ENCODE measurements around the gene OR6C4. TPM values are rescaled to one million over a fixed set of nuclear protein-coding genes. Genes with fewer than 3 reads are reported as not detected.
"Not testable (repeated sequence)": the region's sequence is repeated elsewhere in the genome, so short reads cannot be mapped to it uniquely, and the experiment has no call there.

OR6C4 gene
- total RNA-seq: not detected
- long read RNA-seq: 0 reads

GRCh38 chr12:55549302-55549701, at the start of gene OR6C4:
Gene OR6C4, plus strand, starts transcription at chr12:55549602. Its CDS starts 1,625 bp downstream, at chr12:55551227.
- DNase-seq (no peak), ATAC-seq (ENCODE audit: poor library complexity) (no peak)
- intact Hi-C loops (cut with DNase I): no loop called here

- DNase-seq (no peak), ATAC-seq (ENCODE audit: poor library complexity) (no peak)
- intact Hi-C loops (cut with DNase I): no loop called here
Measured at GRCh38 chr12:55499810-55500252, 49.6 kb upstream of the OR6C4 start.

GRCh38 chr12:55501601-55502000, 47.8 kb upstream of the OR6C4 start:
- intact Hi-C loops (cut with DNase I): no loop called here
- no peak for ATAC-seq (ENCODE audit: poor library complexity)
- no peak for DNase-seq

GRCh38 chr12:55515696-55516095, 33.7 kb upstream of the OR6C4 start:
- no peak for DNase-seq
- ATAC-seq (ENCODE audit: poor library complexity): no peak
- intact Hi-C loops (cut with DNase I): no loop called here

- intact Hi-C loops (cut with DNase I): no loop called here
- no peak for DNase-seq
- no peak for ATAC-seq (ENCODE audit: poor library complexity)
Measured at GRCh38 chr12:55516391-55516790, 33.0 kb upstream of the OR6C4 start.

- DNase-seq; ATAC-seq (ENCODE audit: poor library complexity); intact Hi-C loops (cut with DNase I): not testable (repeated sequence)
Measured at GRCh38 chr12:55548235-55548634, 1.2 kb upstream of the OR6C4 start.

GRCh38 chr12:55548756-55549155, 646 bp upstream of the OR6C4 start:
- DNase-seq: no peak
- ATAC-seq (ENCODE audit: poor library complexity): no peak
- intact Hi-C loops (cut with DNase I): no loop called here

- intact Hi-C loops (cut with DNase I): no loop called here
Measured at GRCh38 chr12:55554296-55554695, 4.9 kb downstream of the OR6C4 start.

GRCh38 chr12:55570060-55570459, 20.7 kb downstream of the OR6C4 start:
- intact Hi-C loops (cut with DNase I); ATAC-seq (ENCODE audit: poor library complexity): not testable (repeated sequence)

More at GRCh38 chr12:55554296-55554695, 4.9 kb downstream of the OR6C4 start:
- no peak for ATAC-seq (ENCODE audit: poor library complexity)
- DNase-seq: no peak

GRCh38 chr12:55570689-55571088, 21.3 kb downstream of the OR6C4 start:
- DNase-seq; intact Hi-C loops (cut with DNase I); ATAC-seq (ENCODE audit: poor library complexity): not testable (repeated sequence)

More at GRCh38 chr12:55570060-55570459, 20.7 kb downstream of the OR6C4 start:
- DNase-seq: not testable (repeated sequence)

- intact Hi-C loops (cut with DNase I): no loop called here
- DNase-seq (no peak), ATAC-seq (ENCODE audit: poor library complexity) (no peak)
Measured at GRCh38 chr12:55572168-55572567, 22.8 kb downstream of the OR6C4 start, which contains the start of gene OR2AP1. Gene OR2AP1, plus strand, starts transcription at chr12:55572468. Its CDS starts 1,947 bp downstream, at chr12:55574415.

- ATAC-seq (ENCODE audit: poor library complexity) (no peak), DNase-seq (no peak)
- intact Hi-C loops (cut with DNase I): no loop called here
Measured at GRCh38 chr12:55582066-55582465, 32.7 kb downstream of the OR6C4 start.

- DNase-seq: no peak
- intact Hi-C loops (cut with DNase I): no loop called here
- ATAC-seq (ENCODE audit: poor library complexity): no peak
Measured at GRCh38 chr12:55585817-55586216, 36.4 kb downstream of the OR6C4 start.

GRCh38 chr12:55590152-55590551, 40.8 kb downstream of the OR6C4 start:
- ATAC-seq (ENCODE audit: poor library complexity); intact Hi-C loops (cut with DNase I); DNase-seq: not testable (repeated sequence)

Other genes starting within 250 kb of the OR6C4 start
- gene OR6C1, start 235.3 kb upstream of the OR6C4 start, total RNA-seq: not detected
- not detected for gene OR6C3, start 218.9 kb upstream of the OR6C4 start, total RNA-seq
- not detected for gene OR6C75, start 186.6 kb upstream of the OR6C4 start, total RNA-seq
- not detected for gene OR6C65, start 149.1 kb upstream of the OR6C4 start, total RNA-seq
- not detected for gene OR6C76, start 123.3 kb upstream of the OR6C4 start, total RNA-seq
- not detected for gene OR6C2, start 105.5 kb upstream of the OR6C4 start, total RNA-seq
- gene OR6C70, start 79.5 kb upstream of the OR6C4 start, total RNA-seq: not detected
- gene OR6C68, start 57.2 kb upstream of the OR6C4 start, total RNA-seq: not detected
- gene OR2AP1, start 22.9 kb downstream of the OR6C4 start, total RNA-seq: not detected
- not detected for gene OR10P1, start 87.3 kb downstream of the OR6C4 start, total RNA-seq
- gene ITGA7, start 158.3 kb downstream of the OR6C4 start, total RNA-seq: 437 TPM
- 119 TPM for gene BLOC1S1, start 166.4 kb downstream of the OR6C4 start, total RNA-seq
- 10.1 TPM for gene RDH5, start 170.8 kb downstream of the OR6C4 start, total RNA-seq
- 723 TPM for gene CD63, start 179.4 kb downstream of the OR6C4 start, total RNA-seq
- 6.0 TPM for gene GDF11, start 193.5 kb downstream of the OR6C4 start, total RNA-seq

All from Right ventricle myocardium superior (tissue), 1 donor.